Astrocyte (in vitro differentiated cells and primary cell): Measurements from ENCODE around the gene GPATCH4.

ENCODE experiments used
- CTCF ChIP-seq: IDR thresholded peaks from 2 replicates; pipeline ENCODE4 v1.5.1; 2011; ENCODE audit warnings: low read depth, mild to moderate bottlenecking, inconsistent platforms, low read length, moderate library complexity; ENCODE audit not compliant: insufficient read depth
- EZH2 ChIP-seq: IDR thresholded peaks from 2 replicates; pipeline ENCODE4 v1.6.1; 2012; ENCODE audit warnings: mild to moderate bottlenecking, low read length, inconsistent platforms; ENCODE audit not compliant: insufficient read depth

- TF ChIP-seq CTCF (no peak), EZH2 (no peak)
Measured at GRCh38 chr1:156571919-156572662, 29.2 kb downstream of the GPATCH4 start, which contains the start of gene IQGAP3.
